Cardiac fibroblast (primary cell): ENCODE results near the gene SVIL.
"Not testable (repeated sequence)": the region's sequence is repeated elsewhere in the genome, so short reads cannot be mapped to it uniquely, and the experiment has no call there.

Experiments
- DNase-seq, 2 donors: peaks; one replicate each; pipeline versions ENCODE4 v3.0.0 to v3.0.0-alpha.2; 2010; ENCODE audit warnings: low read depth in 2 of 2
- H3K4me3 ChIP-seq, 2 donors: replicated peaks in 1 of 2; 1 replicate in 1 of 2; 2 replicates in 1 of 2; pipeline ENCODE4 v1.5.1; 2011; ENCODE audit warnings: low read depth in 2 of 2, low read length in 2 of 2, mild to moderate bottlenecking in 2 of 2, moderate library complexity in 1 of 2
- TF ChIP-seq, protein P1 (sequence below): IDR thresholded peaks from one replicate; pipeline ENCODE4 v1.5.1; 2011; ENCODE audit warnings: low read depth, mild to moderate bottlenecking, low read length, inconsistent platforms

The SVIL gene

DNA sequence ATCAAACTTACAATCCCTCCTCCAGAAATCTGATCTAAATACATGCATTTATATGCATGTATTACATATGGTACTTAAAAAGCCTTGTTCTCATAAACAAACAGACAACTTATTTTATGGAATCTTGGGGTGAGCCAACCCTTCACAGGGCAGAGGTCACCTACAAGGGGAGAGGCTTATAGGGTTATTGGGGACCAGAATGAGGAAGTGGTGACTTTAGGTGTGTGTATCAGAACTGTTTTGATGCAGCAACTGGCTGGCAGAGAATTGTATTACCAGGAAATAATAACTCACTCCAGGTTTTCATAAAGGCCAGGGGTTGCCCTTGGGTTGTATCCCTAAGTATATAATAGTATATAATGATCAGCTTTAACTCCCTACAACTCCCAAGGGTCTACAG lies 91.1 kb downstream of the SVIL start:
- DNase-seq, result no peak
- no peak overlapping the region for H3K4me3 ChIP-seq
- TF ChIP-seq, protein P1, sequence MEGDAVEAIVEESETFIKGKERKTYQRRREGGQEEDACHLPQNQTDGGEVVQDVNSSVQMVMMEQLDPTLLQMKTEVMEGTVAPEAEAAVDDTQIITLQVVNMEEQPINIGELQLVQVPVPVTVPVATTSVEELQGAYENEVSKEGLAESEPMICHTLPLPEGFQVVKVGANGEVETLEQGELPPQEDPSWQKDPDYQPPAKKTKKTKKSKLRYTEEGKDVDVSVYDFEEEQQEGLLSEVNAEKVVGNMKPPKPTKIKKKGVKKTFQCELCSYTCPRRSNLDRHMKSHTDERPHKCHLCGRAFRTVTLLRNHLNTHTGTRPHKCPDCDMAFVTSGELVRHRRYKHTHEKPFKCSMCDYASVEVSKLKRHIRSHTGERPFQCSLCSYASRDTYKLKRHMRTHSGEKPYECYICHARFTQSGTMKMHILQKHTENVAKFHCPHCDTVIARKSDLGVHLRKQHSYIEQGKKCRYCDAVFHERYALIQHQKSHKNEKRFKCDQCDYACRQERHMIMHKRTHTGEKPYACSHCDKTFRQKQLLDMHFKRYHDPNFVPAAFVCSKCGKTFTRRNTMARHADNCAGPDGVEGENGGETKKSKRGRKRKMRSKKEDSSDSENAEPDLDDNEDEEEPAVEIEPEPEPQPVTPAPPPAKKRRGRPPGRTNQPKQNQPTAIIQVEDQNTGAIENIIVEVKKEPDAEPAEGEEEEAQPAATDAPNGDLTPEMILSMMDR, result no peak

DNA sequence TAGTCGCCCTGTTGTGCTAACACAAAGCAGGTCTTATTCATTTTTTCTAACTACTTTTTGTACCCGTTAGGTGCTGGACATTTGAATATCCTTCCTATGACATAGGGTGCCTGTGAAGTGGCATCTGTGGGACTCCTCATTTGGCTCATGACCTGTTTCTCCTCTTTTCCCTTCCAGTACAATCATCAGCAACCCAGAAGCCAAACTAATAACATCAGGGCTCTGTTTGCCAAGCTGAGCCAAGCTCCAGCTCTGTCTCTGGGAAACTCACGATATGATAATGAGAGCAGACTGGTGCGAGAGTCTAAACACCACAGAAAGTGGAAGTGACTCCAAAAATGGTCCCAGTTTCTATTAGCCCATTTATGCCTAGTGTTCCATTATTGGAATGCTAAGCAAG lies 92.0 kb downstream of the SVIL start:
- TF ChIP-seq, protein P1, result no peak
- no peak for DNase-seq
- H3K4me3 ChIP-seq, result no peak overlapping the region

DNA sequence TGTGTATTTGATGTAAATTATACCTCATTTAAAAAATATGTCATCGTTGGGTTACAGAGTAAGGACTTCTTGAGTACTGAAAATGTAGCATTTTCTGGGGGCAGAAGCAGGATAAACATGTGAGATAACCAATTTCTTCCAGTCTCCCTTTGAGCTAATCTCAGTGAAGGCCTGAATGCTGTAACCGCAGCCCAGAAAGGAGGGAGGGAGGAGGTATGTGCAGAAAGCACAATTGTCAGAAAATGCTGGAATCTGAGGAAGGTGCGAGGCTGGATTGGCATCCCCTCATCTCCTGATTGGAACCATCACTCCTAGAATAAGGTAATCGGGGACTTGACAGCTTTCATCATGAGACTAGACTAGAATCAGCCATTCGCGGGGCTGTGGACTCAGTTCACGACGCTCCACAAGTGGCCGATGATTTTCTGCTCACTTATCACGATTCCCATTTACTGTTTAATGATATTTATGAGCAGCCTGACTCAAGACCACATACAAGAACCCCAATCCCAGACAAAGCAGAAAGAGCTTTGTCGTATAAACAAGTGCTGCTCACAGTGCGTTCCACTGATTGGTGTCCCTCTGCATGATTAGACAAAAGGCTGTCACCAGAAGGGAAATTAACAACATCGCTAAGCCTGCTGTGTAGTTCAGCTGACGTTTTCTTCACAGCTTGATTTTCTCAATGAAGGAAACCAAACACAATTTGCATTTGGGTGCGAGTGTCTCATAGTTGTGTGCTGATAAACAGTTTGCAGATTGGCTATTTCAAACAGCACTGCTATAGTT lies 93.2 kb downstream of the SVIL start:
- TF ChIP-seq, protein P1, result no peak
- no peak overlapping the region for H3K4me3 ChIP-seq
- DNase-seq, result no peak

DNA sequence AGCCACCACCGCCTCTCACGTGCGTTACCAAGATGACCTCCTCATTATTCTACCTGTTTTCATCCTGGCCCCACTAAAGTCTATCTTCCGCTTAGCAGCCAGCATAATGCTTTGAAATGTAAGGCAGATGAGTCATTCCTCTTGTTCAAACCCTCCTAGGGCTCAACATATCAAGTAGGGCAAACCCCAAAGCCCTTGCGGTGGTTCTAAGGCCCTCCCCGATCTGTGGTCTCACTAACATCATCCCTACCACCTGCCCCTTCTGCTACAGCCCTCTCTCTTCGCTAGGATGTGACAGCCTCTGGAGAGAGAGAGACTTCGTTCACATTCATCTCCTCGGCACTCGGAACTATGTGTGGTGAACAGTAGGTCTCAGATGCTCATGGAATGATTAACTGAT lies 94.8 kb downstream of the SVIL start:
- no peak for DNase-seq
- TF ChIP-seq, protein P1, result no peak
- H3K4me3 ChIP-seq, result no peak overlapping the region

DNA sequence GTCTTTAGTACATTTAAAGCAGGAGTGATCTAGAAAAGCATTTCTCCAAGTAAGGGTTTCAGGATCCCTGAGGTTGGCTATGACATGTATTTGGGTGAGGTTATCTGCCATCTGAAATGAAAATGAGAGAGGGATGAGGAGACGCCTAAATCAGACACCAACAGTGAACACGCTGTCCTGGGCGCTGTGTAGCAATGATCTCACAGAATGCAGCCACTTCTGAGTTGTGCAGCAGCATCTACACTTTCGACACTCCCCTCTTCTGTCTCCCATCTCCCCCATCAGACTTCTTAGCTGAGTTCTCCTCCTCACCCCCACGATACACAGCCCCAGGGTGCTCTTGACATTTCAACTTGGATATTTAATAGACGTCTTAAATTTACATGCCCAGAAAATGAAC lies 95.4 kb downstream of the SVIL start:
- TF ChIP-seq, protein P1, result no peak
- no peak for DNase-seq
- H3K4me3 ChIP-seq, result no peak overlapping the region

DNA sequence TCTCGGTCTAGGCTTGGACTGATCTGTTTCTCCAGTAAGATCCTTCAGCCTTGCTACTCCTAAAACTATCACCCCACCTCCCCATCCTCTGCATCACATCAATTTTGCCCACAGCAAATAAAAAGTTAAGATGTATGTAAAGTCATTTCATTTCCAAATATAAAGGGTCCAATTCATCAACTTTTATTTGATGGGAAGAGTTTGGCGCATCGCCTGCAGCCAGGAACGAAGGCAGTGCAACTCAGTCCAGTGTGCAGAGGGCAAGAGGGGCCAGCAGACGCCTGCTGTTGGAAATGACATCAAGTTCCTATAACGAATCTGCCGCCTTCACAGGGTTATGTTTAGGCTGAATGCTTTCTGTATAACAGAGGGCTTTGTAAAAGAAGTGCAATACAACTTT lies 97.0 kb downstream of the SVIL start:
- H3K4me3 ChIP-seq, result no peak overlapping the region
- no peak for DNase-seq
- TF ChIP-seq, protein P1, result no peak

DNA sequence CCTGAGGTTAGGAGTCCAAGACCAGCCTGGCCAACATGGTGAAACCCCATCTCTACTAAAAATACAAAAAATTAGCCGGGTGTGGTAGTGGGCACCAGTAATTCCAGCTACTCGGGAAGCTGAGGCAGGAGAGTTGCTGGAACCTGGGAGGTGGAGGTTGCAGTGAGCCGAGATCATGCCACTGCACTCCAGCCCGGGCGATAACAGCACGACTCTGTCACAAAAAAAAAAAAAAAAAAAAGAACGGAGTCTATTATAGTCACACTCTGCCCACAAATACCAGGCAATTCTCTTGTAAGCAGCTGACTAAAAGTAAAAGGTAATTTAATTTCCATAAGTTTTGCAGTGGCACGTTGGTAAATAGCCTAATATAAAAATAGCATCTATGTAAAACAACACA lies 98.1 kb downstream of the SVIL start:
- not testable (repeated sequence) for DNase-seq, H3K4me3 ChIP-seq
